ENCODE measurements around the gene ATG16L1.

DNA sequence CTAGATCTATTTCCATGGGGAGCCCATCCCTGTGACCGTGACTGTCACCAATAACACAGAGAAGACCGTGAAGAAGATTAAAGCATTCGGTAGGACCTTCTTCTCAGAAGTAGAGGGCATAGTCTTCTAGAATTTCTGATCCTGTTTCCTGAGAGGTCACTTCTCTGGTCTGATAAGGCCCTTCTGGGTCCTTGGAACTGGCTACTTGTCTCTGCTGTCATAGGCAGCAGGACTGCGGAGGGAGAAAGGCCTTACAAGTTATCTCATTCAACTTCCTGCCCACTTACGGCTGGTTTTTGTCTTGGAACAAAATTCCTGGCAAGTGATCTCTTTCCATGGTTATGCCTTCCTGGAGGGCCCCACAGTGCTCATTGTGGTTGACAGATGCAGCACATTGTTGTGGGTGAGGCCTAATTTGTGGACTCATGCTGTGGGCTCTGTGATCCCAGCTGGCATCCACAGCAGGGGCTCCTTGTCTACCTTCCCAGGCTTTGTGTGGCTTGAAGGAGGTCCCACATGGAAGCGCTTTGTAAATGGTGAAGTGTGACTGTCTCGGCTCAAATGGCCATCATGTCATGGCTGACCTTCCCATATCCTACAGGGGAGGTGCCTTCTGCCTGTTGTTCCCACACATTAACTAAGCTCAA, 78.1 kb downstream of the ATG16L1 start:
- TF ChIP-seq, protein P1, sequence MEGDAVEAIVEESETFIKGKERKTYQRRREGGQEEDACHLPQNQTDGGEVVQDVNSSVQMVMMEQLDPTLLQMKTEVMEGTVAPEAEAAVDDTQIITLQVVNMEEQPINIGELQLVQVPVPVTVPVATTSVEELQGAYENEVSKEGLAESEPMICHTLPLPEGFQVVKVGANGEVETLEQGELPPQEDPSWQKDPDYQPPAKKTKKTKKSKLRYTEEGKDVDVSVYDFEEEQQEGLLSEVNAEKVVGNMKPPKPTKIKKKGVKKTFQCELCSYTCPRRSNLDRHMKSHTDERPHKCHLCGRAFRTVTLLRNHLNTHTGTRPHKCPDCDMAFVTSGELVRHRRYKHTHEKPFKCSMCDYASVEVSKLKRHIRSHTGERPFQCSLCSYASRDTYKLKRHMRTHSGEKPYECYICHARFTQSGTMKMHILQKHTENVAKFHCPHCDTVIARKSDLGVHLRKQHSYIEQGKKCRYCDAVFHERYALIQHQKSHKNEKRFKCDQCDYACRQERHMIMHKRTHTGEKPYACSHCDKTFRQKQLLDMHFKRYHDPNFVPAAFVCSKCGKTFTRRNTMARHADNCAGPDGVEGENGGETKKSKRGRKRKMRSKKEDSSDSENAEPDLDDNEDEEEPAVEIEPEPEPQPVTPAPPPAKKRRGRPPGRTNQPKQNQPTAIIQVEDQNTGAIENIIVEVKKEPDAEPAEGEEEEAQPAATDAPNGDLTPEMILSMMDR (conservative IDR thresholded peaks at IDR 0.05; ENCODE audit: low read length): no peak
- TF ChIP-seq EZH2phosphoT487 (IDR thresholded peaks at IDR 0.05; ENCODE audit: borderline replicate concordance, low read depth, low read length): no peak
